Stimulated activated CD8-positive, alpha-beta memory T cell treated with anti-CD3 and anti-CD28 coated beads, Interleukin-7, amount 100 ng/mL, for 24 hours (primary cell): ENCODE results near the gene ZNF488.

ENCODE experiments used
- DNase-seq: peaks from one replicate; pipeline ENCODE4 v3.0.0-alpha.2; 2020; ENCODE audit warnings: low read depth

The ZNF488 gene

DNA sequence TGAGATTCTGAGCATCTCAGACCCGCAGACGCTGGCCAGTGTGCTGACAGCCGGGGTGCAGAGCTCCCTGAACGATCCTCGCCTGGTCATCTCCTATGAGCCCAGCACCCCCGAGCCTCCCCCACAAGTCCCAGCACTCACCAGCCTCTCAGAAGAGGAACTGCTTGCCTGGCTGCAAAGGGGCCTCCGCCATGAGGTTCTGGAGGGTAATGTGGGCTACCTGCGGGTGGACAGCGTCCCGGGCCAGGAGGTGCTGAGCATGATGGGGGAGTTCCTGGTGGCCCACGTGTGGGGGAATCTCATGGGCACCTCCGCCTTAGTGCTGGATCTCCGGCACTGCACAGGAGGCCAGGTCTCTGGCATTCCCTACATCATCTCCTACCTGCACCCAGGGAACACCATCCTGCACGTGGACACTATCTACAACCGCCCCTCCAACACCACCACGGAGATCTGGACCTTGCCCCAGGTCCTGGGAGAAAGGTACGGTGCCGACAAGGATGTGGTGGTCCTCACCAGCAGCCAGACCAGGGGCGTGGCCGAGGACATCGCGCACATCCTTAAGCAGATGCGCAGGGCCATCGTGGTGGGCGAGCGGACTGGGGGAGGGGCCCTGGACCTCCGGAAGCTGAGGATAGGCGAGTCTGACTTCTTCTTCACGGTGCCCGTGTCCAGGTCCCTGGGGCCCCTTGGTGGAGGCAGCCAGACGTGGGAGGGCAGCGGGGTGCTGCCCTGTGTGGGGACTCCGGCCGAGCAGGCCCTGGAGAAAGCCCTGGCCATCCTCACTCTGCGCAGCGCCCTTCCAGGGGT, 35.2 kb downstream of the ZNF488 start:
- DNase-seq = no peak

DNA sequence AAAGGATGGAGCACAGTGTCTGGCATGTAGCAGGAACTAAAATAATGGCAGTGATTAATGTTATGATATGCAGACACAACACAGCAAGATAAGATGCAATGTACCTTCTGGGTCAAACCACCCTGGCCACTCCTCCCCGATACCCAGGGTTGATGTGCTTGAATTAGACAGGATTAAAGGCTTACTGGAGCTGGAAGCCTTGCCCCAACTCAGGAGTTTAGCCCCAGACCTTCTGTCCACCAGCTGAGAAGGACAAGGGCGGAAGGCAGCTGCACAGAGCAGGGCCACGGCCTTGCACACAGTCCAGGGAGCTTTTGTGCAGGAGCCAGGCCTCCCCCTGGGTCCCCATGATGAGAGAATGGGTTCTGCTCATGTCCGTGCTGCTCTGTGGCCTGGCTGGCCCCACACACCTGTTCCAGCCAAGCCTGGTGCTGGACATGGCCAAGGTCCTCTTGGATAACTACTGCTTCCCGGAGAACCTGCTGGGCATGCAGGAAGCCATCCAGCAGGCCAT, 35.9 kb downstream of the ZNF488 start, which contains the start of gene RBP3:
Gene RBP3 (plus strand): TSS at position 226 of the 514 bp plus-strand sequence. CDS start 122 bp downstream, at position 348.
- no peak for DNase-seq

- DNase-seq = no peak
Observed at GRCh38 chr10:47347303-47347675, 36.8 kb downstream of the ZNF488 start.

DNA sequence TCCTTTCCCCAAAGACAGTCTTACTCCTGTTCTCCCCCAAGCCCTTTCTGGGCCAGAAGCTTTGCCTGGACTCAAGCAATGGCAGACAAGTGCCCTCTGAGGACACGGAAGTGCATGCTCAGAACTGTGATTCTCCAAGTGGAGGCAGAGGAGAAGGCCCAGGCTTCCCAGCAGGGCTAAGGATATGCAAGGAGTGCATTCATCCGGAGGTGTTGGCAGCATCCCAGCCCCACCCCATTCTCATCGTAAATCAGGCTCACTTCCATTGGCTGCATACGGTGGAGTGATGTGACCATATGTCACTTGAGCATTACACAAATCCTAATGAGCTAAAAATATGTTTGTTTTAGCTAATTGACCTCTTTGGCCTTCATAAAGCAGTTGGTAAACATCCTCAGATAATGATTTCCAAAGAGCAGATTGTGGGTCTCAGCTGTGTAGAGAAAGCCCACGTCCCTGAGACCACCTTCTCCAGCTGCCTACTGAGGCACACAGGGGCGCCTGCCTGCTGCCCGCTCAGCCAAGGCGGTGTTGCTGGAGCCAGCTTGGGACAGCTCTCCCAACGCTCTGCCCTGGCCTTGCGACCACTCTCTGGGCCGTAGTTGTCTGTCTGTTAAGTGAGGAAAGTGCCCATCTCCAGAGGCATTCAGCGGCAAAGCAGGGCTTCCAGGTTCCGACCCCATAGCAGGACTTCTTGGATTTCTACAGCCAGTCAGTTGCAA, 37.4 kb downstream of the ZNF488 start:
- DNase-seq = no peak

DNA sequence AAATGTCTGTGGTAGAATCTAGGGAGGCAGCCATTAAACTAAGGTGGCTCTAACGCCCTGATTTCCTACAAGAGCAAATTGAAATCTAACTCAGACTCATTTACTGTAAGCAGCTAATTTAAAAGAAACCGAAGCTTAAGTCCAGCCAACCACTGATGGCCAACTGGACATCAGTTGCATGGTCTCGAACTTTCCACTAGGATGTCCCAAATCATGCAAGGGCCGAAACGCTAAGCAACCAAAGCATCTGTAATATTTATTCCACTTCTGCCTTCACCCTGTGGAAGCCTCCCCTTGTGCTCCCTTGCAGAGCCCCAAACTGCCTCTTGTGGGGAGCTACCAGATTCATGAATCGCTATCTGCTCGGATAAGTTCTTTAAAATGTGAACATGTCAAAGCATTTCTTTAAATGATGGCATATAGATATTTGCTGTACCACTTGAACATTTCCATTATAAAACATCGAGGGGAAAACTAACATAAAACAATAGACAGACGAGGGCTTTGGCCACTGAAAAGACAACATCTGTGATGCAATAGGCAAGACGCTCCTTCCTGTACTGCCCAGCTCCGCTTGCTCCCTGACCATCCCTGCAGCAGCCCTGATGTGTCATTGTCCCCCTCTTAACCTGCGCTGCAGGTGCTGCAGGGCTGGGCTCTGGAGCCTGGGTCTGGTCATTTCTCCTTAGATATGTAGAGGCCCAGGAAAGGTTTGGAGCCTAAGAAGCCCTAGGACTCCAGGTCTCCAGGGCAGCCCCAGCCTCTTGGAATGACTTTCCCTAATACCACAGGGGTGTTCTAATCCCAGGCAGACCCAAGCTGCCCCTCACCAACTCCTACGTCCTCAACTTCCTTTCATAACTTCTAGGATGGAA, 38.9 kb downstream of the ZNF488 start:
- DNase-seq = no peak

GRCh38 chr10:47340608-47341170, 43.4 kb downstream of the ZNF488 start:
- DNase-seq = peak; percentile 46

DNA sequence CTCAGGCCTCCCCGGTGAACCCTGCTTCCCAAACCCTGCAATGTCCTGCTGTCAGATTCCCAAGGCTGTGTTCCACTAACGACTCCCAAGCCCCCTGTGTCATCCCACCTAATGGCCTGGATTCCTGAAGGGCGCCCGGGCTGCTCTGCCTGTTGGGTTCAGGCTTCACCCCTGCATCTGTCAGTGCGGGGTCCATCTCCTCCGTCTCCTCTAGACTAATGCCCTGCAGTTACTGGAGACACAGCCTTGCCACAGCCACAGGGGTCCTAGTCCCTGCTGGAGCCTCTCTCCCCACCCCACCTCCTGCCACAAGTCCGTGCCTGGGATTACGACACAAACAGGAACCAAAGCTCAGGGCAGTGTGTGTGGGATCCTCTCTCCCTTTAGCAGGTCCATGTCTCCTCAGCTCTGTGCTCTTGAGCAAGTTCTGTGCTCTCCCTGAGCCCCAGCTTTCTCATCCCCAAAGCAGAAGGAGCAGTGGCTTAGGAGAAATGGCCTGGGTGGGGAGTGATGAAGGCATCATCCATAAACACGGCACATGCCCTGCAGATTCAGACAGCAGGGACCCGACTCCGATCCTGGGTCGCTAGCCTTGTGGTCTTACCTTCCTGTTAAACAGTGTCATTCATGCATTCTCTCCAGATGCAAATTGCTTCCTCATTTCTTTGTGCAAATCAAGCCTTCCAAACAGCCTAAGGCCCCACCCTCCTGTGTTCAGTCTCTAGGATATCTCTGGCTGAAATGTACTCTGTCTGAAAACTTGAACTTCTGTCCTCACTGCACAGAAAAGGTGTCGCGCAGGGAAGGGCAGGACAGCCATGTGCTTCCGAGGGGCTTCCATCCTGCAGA, 44.1 kb downstream of the ZNF488 start:
- no peak for DNase-seq

DNA sequence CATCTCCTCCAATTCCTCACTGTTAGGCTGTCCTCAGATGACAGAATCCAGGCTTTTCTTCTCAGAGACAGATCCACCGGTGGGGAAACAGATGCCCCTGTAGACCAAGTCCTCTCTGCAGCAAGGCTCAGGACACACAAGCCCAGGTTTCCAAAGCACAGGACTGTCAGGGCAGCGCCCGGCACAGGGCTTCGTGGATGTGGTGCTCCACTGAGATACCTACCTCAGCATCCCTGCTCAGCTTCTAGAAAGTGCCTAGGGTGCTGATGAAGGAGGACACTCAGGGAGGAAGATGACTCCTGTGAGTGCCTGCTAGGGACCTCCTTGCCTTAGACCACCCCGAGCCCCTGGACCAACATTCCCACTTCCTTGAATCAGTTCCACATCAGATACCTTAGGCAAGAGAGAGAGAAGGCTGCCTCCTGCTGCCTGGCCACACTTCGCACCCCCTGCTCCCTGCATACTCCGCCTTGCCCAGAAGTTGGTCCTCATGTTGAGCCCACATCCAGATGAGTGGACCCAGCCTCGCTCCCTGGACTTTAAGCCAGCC, 44.8 kb downstream of the ZNF488 start:
- DNase-seq = no peak

DNA sequence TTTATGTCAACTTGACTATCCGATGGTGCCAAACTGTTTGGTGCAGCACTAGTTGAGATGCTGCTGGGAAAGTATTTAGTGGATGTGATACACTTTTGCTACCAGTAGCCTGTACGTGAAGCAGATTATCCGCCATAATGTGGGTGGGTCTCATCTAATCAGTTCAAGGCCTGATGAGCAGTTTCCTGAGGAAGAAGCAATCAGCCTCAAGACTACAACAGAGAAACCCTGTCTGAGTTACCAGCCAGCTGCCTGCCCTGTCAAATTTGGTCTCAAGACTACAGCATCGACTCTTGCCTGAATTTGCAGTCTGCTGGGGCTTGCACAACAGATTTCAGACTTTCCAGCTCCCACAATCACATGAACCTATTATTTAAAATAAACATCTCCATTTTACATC, 46.8 kb downstream of the ZNF488 start:
- no peak for DNase-seq

DNA sequence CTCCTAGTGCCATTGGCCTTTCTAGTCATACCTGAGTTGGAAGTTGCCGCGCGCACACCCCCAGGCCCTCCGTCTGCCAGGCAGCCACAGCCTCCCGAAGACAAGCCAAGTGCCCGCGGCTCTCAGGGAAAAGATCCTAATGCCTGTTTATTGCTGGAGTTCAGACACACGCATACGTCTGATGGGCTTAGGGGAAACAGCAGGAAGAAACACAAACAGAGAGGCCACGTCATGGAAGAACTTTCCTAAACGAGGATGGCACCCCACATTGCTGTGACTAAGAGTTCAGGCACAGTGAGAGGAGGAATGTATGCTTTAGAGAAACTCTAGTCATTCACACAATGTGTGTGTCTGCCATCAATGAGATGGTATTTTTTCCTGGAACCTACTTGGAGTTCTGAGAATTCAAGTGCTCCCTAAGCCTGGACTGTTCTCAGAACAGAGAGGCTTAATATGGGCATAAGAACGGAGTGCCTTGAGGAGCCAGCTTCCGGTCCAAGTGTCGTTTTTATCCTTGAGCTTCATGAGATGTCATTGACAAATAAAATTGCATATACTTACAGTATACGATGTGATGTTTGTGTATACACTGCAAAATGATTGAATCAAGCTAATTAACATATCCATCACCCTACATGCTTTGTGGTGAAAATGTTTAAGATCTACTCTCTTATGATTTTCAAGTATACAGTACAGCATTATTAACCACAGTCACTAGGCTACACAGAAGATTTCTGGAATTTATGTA, 47.5 kb downstream of the ZNF488 start:
- DNase-seq = no peak

GRCh38 chr10:47335906-47336305, 48.2 kb downstream of the ZNF488 start:
- no peak for DNase-seq

DNA sequence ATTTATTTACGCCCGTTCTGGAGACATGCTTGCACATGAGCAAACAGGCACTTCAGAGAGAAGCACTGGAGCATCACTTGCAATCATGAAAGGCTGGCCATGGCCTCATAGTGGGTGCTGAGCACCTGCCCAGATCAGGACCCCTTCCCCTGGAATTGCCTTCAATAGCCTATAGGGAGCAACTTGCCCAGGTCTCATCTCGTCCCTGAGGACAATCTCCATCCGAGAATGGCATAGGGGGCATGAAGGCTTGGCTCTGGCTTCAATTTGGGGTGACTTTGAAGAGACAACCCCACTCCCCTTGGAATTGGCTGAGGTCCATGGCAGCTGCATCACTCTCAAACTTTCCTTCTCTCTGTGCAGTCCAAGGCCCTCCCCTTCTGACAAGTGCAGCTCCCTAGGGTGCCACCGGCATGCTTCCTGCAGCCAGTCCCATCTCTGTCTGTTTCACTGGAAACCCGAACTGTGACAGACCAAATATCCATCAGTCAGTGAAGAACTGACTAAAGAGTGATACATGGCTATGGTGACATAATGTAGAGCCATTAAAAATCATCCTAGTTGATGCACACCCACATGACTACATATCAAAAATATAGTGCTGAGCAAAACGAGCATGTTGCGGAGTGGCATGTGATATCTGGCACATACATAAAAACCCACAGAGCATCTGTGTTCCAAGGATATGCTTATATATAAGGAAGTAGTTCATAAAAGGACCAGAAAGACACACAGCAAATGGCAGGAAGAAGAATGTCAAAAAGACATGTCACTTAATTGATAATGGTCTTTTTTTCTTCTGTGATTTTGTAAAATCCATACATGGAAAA, 49.4 kb downstream of the ZNF488 start:
- DNase-seq = no peak

- DNase-seq = no peak
Observed at GRCh38 chr10:47333532-47333931, 50.6 kb downstream of the ZNF488 start.

DNA sequence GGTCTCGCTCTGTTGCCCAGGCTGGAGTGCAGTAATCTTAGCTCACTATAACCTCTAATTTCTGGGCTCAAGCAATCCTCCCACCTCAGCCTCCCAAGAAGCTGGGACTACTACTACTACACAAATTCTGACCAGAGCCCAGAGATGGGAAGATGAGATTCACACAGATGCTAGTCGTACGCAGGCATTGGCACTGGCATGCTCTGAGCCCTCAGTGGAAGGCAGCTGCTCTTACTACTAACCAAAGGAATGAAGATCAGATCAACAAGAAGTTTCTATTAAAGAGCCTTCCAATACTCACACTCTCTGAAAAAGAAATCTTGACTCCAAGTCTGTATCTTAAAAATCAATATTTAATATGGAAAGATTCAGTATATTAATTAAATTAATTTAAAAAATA, 51.1 kb downstream of the ZNF488 start:
- no peak for DNase-seq

DNA sequence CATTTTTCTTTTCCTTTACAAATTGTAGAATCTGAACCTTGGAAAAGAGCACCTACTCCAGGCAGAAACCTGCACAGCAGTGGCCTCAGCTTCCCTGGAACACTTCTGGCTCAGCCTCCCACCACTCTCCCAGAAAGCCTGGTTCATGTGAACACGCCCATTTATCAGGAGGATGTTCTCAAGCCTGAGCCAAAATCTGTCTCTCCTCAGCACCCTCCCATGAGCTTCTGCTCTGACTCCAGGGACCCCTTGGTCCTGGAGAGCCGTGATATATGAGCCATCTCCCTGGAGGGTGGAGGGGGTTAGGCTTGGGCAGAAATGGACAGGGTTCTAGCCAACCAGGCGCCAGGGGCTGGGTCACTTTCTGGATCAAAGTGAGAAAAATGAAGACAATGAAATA, 51.7 kb downstream of the ZNF488 start:
- no peak for DNase-seq

DNA sequence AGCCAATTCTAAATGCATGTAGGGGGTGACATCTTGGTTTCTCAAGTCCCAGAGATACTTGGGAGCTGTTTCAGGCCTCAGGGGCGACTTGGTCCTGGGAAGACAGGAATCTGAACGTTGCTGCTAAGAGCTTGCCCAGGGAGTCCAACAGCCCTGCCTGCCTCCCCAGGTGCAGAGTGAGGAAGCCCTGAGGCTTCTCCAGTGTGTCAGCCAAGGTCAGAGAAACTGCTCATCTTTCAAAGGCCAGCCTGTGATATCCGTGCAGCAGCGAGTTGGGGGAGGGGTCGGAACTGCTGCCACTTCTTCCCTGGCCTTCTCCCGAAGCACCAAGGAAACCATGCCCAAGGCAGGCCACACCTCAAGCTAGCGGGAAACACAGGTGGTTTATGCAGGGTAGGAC, 52.1 kb downstream of the ZNF488 start:
- DNase-seq = no peak

- no peak for DNase-seq
Observed at GRCh38 chr10:47331491-47331890, 52.6 kb downstream of the ZNF488 start.

- no peak for DNase-seq
Observed at GRCh38 chr10:47330804-47331203, 53.3 kb downstream of the ZNF488 start.

DNA sequence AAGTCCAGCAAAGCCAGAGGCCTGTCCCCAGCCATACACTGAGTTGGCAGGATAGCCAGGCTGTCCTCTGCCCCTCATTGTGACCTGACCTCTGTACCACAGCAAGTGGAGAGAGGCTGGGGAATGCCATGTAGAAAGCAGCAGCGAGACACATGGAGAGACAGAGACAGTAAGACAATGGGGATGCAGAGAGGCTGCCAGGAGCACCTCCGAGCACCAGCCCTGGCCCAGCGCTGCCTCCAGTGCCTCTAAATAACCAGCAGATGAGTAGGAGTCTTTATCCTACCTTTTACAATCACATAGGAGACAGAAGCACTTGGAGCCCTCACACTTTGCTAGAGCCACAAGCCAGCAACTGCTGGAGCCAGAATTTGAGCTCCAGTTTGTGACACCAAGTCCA, 53.7 kb downstream of the ZNF488 start:
- DNase-seq = no peak
